Activated CD4-positive, CD25-positive, alpha-beta regulatory T cell treated with anti-CD3 and anti-CD28 coated beads, Interleukin-2, amount 50 U/mL, for 24 hours (primary cell): ENCODE data around the gene PTBP1.

ENCODE experiments used
- ATAC-seq, 2 donors: fragments of 150-1000 bp; cut with Tn5 transposase; one replicate each; pipeline ENCODE4 v1.10.0; 2021; ENCODE audit warnings: mild to moderate bottlenecking in 1 of 2, moderate library complexity in 1 of 2

Gene PTBP1

GRCh38 chr19:798415-799075 lies 1.3 kb downstream of the PTBP1 start:
- no peak for ATAC-seq

GRCh38 chr19:799076-799881 lies 2.0 kb downstream of the PTBP1 start:
- no peak for ATAC-seq

- no peak for ATAC-seq
These were observed 3.2 kb downstream of the PTBP1 start for GRCh38 chr19:800360-801029.

GRCh38 chr19:801030-801860 lies 4.0 kb downstream of the PTBP1 start:
- ATAC-seq: no peak

- ATAC-seq: no peak
These were observed 4.7 kb downstream of the PTBP1 start for GRCh38 chr19:801861-802497.

GRCh38 chr19:802498-803098 lies 5.3 kb downstream of the PTBP1 start:
- ATAC-seq: no peak

GRCh38 chr19:803099-803561 lies 5.9 kb downstream of the PTBP1 start:
- no peak for ATAC-seq

GRCh38 chr19:803686-804418 lies 6.6 kb downstream of the PTBP1 start:
- no peak for ATAC-seq

- no peak for ATAC-seq
These were observed 7.3 kb downstream of the PTBP1 start for GRCh38 chr19:804419-805165.

- ATAC-seq: no peak
These were observed 7.9 kb downstream of the PTBP1 start for GRCh38 chr19:805166-805551.

GRCh38 chr19:805600-806550 lies 8.6 kb downstream of the PTBP1 start:
- no peak for ATAC-seq

- no peak for ATAC-seq
These were observed 9.7 kb downstream of the PTBP1 start for GRCh38 chr19:806815-807421.

- no peak for ATAC-seq
These were observed 10.6 kb downstream of the PTBP1 start for GRCh38 chr19:807627-808422.

- no peak for ATAC-seq
These were observed 11.1 kb downstream of the PTBP1 start for GRCh38 chr19:808423-808775.

- no peak for ATAC-seq
These were observed 13.0 kb downstream of the PTBP1 start for GRCh38 chr19:810077-810855.

GRCh38 chr19:810883-811489 lies 13.7 kb downstream of the PTBP1 start:
- no peak for ATAC-seq
